ENCODE results near the gene DPH1.

DPH1 gene

DNA sequence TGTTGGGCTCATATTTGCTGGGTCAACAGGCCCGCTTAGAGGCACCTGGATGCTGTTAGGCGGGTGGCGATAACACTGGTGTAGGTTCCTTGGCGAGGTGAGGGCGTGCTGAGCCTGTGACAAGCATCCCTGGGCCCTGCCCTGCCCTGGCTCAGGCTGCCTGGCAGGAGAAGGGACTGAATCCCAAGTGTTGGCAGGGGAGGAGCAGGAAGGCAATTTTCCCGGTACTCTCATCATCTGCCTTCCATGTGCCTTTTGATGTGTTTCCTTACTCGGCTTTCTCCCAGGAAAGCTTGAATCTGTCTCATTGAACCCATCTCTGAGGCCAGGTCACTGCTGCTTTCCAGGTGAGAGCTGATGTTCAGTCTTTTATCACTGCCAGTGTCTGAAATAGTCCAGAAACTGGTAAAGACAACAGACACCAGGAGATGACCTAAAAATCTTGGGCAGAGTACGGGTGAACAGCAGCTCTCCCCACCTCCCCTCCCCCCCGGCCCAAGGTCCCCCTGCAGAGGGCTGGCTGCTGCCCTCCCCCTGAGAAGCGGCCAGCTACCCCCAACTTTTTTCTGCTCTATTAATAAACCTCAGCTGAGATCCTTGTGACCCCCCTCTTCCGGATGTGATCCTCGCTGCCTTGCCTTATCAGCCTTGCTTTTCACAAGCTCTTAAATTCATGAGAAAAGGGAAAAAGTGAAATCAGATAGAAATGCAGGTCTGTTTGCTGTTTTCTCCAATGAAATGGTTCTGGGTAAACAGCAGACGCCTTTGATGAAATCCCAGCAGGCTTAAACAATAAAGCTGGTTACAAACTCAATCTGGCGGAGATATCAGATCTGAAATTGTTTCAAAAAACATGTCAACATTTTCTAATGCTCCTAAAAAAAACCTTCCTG is 33.8 kb upstream of the DPH1 start:
- H3K9ac ChIP-seq (ENCODE audit: low read depth, low read length), result no peak overlapping the region
- peaks cover 6% of the 10 kb centered on the region for H3K4me1 ChIP-seq (ENCODE audit: control insufficient read depth, insufficient read depth, low read length)
- H3K36me3 ChIP-seq (ENCODE audit: insufficient read depth, low read length), result no peaks in the 10 kb centered on the region
- no peaks in the 10 kb centered on the region for H3K9me3 ChIP-seq (replicated peaks; ENCODE audit: low read length)
- no peak overlapping the region for H3K4me2 ChIP-seq (ENCODE audit: low read length)
- no peak overlapping the region for H3K4me3 ChIP-seq (ENCODE audit: low read length)
- H3K27me3 ChIP-seq (ENCODE audit: control insufficient read depth, insufficient read depth, low read length), result peaks cover 38% of the 10 kb centered on the region

DNA sequence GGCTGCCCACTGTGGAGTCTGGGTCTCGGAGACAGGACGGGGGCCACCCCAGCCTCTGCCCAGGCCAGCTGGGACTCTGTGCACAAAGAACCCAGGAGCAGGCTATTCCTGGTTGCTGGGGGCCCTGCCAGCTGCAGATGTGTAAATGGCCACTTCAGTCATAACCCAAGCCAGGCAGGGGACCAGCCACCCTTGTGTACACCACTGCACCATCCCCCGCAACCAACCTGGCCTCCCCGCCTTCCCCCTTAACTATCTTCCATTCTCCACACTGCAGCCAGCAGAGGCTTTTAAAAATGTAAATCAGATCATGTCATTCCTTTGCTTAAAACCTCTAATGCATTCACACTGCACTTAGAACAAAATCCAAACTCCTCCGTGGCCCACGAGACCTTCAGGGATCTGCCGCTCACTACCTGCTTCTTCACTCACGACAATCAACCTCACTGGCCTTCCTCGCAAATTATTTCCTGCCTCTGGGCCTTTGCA is 33.1 kb upstream of the DPH1 start:
- Histone ChIP-seq H3K27me3 (ENCODE audit: control insufficient read depth, insufficient read depth, low read length) (peaks cover 34% of the 10 kb centered on the region), H3K9ac (ENCODE audit: low read depth, low read length) (no peak overlapping the region), H3K36me3 (ENCODE audit: insufficient read depth, low read length) (no peaks in the 10 kb centered on the region), H3K4me3 (ENCODE audit: low read length) (no peak overlapping the region), H3K4me1 (ENCODE audit: control insufficient read depth, insufficient read depth, low read length) (peaks cover 6% of the 10 kb centered on the region), H3K4me2 (ENCODE audit: low read length) (no peak overlapping the region), H3K9me3 (replicated peaks; ENCODE audit: low read length) (no peaks in the 10 kb centered on the region)

DNA sequence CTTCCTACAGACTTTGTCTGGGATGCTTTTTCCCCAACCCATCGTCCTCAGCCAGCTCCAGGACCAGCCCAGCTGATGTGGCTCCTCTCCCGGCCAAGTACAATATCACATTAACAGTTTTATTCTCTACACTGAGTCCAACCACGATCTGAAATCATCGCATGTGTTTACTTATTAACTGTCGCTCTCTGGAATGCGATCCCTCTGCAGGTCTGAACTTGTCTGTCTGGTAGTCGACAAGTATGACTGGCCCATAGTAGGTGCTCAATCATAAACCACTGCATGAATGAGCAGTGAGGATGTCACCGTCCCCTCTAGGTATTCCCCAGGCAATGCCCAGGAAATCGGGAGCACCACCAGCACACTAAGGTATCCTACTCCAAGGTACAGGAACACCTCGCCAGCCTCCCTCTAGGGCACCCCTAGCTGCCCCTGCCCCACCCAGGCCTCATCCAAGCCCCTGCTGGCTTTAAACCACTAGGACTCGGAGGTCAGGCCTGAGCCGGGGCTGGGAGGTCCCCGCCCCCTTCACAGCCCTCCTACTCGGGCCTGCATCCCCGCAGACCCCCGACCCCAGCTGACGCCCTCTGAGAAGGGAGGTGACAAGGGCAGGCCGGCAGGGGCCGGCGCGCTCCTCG is 32.5 kb upstream of the DPH1 start:
- Histone ChIP-seq H3K27me3 (ENCODE audit: control insufficient read depth, insufficient read depth, low read length) (peaks cover 33% of the 10 kb centered on the region), H3K4me1 (ENCODE audit: control insufficient read depth, insufficient read depth, low read length) (peaks cover 6% of the 10 kb centered on the region), H3K36me3 (ENCODE audit: insufficient read depth, low read length) (no peaks in the 10 kb centered on the region), H3K4me2 (ENCODE audit: low read length) (no peak overlapping the region), H3K9me3 (replicated peaks; ENCODE audit: low read length) (no peaks in the 10 kb centered on the region), H3K4me3 (ENCODE audit: low read length) (no peak overlapping the region), H3K9ac (ENCODE audit: low read depth, low read length) (no peak overlapping the region)

DNA sequence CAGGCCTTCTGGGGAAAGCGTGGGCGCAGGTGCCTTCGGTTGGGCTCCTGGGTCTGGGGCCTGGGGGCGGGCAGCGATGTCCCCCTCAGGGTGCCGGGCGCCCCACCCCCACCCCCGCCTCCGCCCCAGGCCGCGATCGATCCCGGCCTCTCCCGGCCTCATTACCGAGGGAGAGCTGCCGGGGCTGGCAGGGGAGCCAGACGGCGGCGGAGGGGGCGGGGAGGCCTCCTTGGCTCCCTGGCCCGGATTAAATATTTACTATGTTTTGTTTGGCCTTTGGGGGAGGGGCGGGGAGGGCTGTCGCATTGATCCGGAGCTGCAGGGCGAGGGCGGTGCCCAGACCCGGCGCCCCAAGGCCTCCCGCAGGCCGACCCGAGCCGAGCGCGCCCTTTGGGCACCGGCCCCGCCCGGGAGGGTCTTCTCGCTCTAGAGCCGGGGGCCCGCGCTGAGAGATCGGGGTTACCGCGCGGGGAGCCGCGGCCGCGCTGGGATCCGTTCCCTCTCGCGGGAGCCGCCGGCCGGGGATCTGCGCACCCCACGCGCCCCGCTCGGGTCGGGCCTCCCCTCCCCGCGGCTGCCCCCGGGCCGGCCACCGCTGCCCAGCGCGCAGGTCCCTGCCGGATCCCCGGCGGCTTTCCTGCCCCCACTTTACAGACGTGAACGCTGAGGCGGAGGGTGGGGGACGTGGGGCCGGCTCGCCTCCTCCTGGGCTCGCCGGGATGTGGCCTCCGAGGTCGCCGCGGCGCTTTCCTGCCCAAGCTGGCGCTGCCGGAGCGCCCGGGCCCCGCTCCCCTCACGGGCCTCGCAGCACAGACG is 31.8 kb upstream of the DPH1 start:
- peak overlapping the region; percentile 59 for H3K9ac ChIP-seq (ENCODE audit: low read depth, low read length)

DNA sequence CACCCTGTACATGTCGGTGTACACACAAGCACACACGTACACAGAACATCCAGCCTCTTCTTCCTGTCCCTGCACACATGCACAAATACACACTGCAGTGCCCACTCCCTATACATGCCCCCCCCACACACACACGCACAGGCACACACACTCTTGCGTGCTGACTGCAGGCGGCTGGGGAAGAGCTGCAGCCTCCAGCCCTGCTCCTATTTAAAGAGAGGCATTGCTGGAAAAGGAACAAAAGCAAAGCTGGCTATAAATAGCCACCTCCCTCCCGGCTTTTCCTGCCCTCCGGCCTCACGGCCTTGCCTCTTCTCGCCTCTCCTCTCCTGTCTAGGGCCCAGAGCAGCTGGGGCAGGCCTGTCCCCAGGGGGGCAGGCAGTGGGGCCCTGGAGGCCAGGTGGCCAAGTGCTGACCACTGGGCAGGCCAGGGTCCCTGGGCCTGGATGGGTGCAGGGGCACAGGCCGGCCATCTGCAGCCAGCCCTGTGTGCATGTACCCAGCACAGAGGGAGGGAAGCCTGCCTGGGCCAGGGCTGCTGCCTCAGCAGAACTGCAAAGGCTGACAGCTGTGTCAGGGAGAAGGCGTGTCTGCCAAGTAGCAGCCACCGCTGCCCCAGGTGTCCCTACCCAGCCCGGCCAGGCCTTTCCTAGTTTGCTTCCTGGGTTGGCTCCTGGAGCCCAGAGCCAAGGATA is 30.2 kb upstream of the DPH1 start:
- Histone ChIP-seq H3K4me1 (ENCODE audit: control insufficient read depth, insufficient read depth, low read length) (peaks cover 6% of the 10 kb centered on the region), H3K4me3 (ENCODE audit: low read length) (no peak overlapping the region), H3K4me2 (ENCODE audit: low read length) (no peak overlapping the region), H3K9me3 (replicated peaks; ENCODE audit: low read length) (no peaks in the 10 kb centered on the region), H3K9ac (ENCODE audit: low read depth, low read length) (no peak overlapping the region), H3K27me3 (ENCODE audit: control insufficient read depth, insufficient read depth, low read length) (peaks cover 27% of the 10 kb centered on the region), H3K36me3 (ENCODE audit: insufficient read depth, low read length) (no peaks in the 10 kb centered on the region)

More for the DNA sequence above, 31.8 kb upstream of the DPH1 start:
- Histone ChIP-seq H3K27me3 (ENCODE audit: control insufficient read depth, insufficient read depth, low read length) (peaks cover 32% of the 10 kb centered on the region), H3K4me1 (ENCODE audit: control insufficient read depth, insufficient read depth, low read length) (peaks cover 6% of the 10 kb centered on the region), H3K4me3 (ENCODE audit: low read length) (peak overlapping the region; percentile 61), H3K36me3 (ENCODE audit: insufficient read depth, low read length) (no peaks in the 10 kb centered on the region), H3K4me2 (ENCODE audit: low read length) (peak overlapping the region; percentile 78), H3K9me3 (replicated peaks; ENCODE audit: low read length) (no peaks in the 10 kb centered on the region)

DNA sequence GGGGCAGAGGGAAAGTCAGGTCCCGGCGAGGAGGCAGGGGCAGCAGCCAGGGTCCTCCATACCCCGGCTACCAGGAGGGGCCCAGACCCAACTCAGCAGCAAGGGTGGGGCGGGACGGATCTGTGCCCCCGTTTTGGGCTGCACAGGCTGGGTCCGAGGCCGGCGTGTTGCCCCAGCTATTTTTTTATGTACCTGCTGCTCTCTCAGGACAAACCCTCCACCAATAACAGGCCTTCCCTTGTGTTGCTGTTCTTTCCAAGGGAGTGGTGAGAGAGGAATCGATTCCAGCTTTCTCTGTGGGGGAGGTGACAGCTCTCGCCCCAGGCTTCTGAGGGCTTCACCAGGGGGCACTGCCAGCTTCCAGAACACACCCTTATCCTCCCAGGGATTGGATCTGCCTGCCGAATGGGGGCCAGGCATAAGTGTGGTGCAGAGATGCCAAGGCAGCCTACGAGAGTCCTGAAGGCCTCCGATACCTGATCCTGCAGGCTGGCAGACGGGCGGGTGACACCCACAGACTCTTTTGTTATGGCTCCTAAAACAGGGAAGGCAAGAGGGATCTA is 27.1 kb upstream of the DPH1 start:
- H3K36me3 ChIP-seq (ENCODE audit: insufficient read depth, low read length), result no peaks in the 10 kb centered on the region
- H3K9me3 ChIP-seq (replicated peaks; ENCODE audit: low read length), result no peaks in the 10 kb centered on the region
- peaks cover 7% of the 10 kb centered on the region for H3K27me3 ChIP-seq (ENCODE audit: control insufficient read depth, insufficient read depth, low read length)
- no peak overlapping the region for H3K4me3 ChIP-seq (ENCODE audit: low read length)
- H3K9ac ChIP-seq (ENCODE audit: low read depth, low read length), result no peak overlapping the region
- H3K4me1 ChIP-seq (ENCODE audit: control insufficient read depth, insufficient read depth, low read length), result peaks cover 6% of the 10 kb centered on the region
- H3K4me2 ChIP-seq (ENCODE audit: low read length), result no peak overlapping the region

DNA sequence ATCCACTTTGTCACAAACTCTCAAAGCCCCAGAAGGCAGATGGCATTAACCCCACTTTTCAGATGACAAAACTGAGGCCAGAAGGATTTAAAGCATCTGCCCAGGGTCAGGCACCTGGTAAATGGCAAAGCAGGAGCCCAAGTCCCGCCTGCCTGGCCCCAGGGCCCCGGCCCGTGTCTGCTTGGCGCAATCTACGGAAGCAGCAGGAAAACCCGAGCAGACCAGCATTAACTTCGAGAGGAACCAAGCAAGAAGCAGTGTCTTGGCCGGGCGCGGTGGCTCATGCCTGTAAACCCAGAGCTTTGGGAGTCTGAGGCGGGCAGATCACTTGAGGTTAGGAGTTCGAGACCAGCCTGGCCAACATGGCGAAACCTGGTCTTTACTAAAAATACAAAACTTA is 26.4 kb upstream of the DPH1 start:
- H3K4me2 ChIP-seq (ENCODE audit: low read length), result no peak overlapping the region
- no peak overlapping the region for H3K9ac ChIP-seq (ENCODE audit: low read depth, low read length)
- H3K4me3 ChIP-seq (ENCODE audit: low read length), result no peak overlapping the region
- H3K36me3 ChIP-seq (ENCODE audit: insufficient read depth, low read length), result no peaks in the 10 kb centered on the region
- H3K4me1 ChIP-seq (ENCODE audit: control insufficient read depth, insufficient read depth, low read length), result peaks cover 6% of the 10 kb centered on the region
- H3K27me3 ChIP-seq (ENCODE audit: control insufficient read depth, insufficient read depth, low read length), result peaks cover 7% of the 10 kb centered on the region
- no peaks in the 10 kb centered on the region for H3K9me3 ChIP-seq (replicated peaks; ENCODE audit: low read length)

DNA sequence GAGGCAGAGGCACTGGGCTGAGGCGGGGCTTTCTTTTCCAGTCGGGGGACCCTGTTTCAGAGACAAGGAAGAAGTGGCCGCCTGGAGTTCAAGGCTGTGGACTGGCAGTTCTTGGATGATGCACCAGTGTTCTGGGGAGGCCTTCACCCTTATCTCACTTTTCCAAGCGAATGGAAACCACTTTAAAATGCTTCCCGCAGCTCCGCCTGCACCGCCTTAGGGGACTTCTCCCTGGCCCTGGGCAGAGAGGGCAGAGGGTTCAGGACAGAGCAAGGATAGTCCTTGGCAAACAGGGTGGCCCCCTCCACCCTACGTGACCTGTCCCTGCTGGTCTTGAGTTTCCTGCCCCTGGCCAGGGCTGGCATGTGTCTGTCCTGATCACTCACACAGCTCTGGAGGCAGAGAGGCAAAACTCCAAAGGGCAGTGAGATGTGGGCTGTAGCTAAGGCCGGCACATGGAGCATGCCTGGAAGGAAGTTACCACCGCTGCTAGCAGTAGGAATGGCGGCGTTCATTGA is 25.5 kb upstream of the DPH1 start:
- peaks cover 5% of the 10 kb centered on the region for H3K4me1 ChIP-seq (ENCODE audit: control insufficient read depth, insufficient read depth, low read length)
- no peaks in the 10 kb centered on the region for H3K36me3 ChIP-seq (ENCODE audit: insufficient read depth, low read length)
- H3K9me3 ChIP-seq (replicated peaks; ENCODE audit: low read length), result no peaks in the 10 kb centered on the region
- peaks cover 7% of the 10 kb centered on the region for H3K27me3 ChIP-seq (ENCODE audit: control insufficient read depth, insufficient read depth, low read length)
- H3K9ac ChIP-seq (ENCODE audit: low read depth, low read length), result no peak overlapping the region
- no peak overlapping the region for H3K4me2 ChIP-seq (ENCODE audit: low read length)
- H3K4me3 ChIP-seq (ENCODE audit: low read length), result no peak overlapping the region

DNA sequence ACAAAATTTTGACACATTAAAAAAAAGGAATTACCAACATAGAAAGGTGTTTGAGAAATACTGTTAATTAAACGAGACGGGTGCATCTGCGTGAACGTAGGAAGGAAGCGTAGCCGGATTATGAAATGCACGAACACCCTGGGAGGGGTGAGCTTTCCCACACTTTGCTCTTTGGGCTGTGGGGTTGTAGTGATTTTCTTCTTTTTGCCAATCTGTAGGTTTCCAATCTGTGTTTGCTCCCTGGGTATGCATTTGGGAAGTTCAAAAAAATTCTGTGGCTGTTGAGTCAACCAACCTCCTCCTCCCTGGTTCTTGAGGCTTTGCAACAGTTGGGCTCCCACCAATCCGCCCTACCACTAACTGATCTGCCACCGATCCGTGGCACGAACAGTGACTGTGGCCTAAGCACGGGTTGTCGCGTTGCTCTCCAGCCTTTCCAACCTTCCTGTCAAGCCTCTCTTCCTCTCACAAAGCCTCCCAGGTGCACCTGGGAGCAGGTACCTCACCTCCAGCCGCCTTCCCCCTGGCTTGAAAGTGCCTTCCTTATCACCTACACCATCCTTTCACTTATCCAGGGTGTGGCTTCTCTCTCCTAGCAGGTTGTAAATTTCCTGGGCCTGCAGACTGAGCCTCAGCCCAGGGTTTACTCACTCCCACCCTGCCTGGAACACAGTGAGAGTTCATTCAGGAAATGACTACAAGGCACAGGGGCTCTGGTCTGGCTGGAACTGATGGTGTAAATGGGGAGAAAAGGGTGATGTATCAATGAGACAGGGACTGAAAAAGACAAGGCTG is 21.4 kb upstream of the DPH1 start:
- H3K9ac ChIP-seq (ENCODE audit: low read depth, low read length), result no peak overlapping the region
- H3K4me1 ChIP-seq (ENCODE audit: control insufficient read depth, insufficient read depth, low read length), result peaks cover 11% of the 10 kb centered on the region
- H3K36me3 ChIP-seq (ENCODE audit: insufficient read depth, low read length), result no peaks in the 10 kb centered on the region
- H3K4me3 ChIP-seq (ENCODE audit: low read length), result no peak overlapping the region
- H3K4me2 ChIP-seq (ENCODE audit: low read length), result no peak overlapping the region
- H3K27me3 ChIP-seq (ENCODE audit: control insufficient read depth, insufficient read depth, low read length), result peaks cover under 1% of the 10 kb centered on the region
- H3K9me3 ChIP-seq (replicated peaks; ENCODE audit: low read length), result no peaks in the 10 kb centered on the region

DNA sequence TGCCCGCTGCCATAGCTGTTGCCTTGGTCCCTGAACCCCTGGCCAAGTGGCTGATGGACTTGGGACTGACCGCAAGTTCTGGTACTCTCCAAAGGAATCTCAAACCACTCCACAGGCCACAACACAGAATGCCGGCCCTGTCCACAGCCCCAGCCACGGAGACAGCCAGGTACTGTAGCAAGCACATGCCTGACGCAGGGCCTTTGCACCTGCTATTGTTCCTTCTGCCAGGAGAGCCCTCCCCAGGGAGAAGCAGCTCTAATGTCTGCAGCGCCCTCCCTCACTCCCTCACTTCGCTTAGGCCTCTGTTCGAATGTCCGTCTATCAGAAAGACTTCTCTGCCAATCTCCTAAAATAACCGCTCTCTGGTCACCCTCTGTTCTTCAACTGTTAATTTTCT is 20.2 kb upstream of the DPH1 start:
- Histone ChIP-seq H3K36me3 (ENCODE audit: insufficient read depth, low read length) (no peaks in the 10 kb centered on the region), H3K4me2 (ENCODE audit: low read length) (no peak overlapping the region), H3K4me1 (ENCODE audit: control insufficient read depth, insufficient read depth, low read length) (peaks cover 14% of the 10 kb centered on the region), H3K27me3 (ENCODE audit: control insufficient read depth, insufficient read depth, low read length) (no peaks in the 10 kb centered on the region), H3K9ac (ENCODE audit: low read depth, low read length) (no peak overlapping the region), H3K9me3 (replicated peaks; ENCODE audit: low read length) (no peaks in the 10 kb centered on the region), H3K4me3 (ENCODE audit: low read length) (no peak overlapping the region)

All from skeletal muscle satellite cell (primary cell).